A549 (cell line): ENCODE data around the gene SEZ6L2. TPM values are rescaled to one million over a fixed set of nuclear protein-coding genes. Genes with fewer than 3 reads are reported as not detected.

Experiments used
- CBX2 ChIP-seq: fragments of 200-600 bp; sonication (generic); IDR thresholded peaks from 2 replicates; pipeline ENCODE4 v1.6.1; 2016; ENCODE audit warnings: low read depth, mild to moderate bottlenecking, borderline replicate concordance
- CBX8 ChIP-seq: fragments of 200-600 bp; sonication (generic); IDR thresholded peaks from 2 replicates; pipeline ENCODE4 v1.6.1; 2016
- EHF ChIP-seq: fragments of 250-450 bp; sonication (Bioruptor Pico); IDR thresholded peaks from 2 replicates; pipeline ENCODE4 v1.5.0; 2020; ENCODE audit warnings: mild to moderate bottlenecking
- EHMT2 ChIP-seq: fragments of 200-600 bp; sonication (generic); IDR thresholded peaks from 2 replicates; pipeline ENCODE4 v1.6.1; 2016; ENCODE audit warnings: antibody characterized with exemption, low read depth, mild to moderate bottlenecking, moderate library complexity
- ELK1 ChIP-seq: fragments of 150-350 bp; IDR thresholded peaks from 2 replicates; pipeline ENCODE4 v1.6.1; 2014; ENCODE audit warnings: low read depth, mild to moderate bottlenecking, low read length
- EP300 ChIP-seq, 2 experiments: fragments of >200 bp; sonication (Bioruptor Twin); formaldehyde crosslinking; IDR thresholded peaks; 2 replicates in 1 of 2; 3 replicates in 1 of 2; pipeline ENCODE4 v1.6.1; 2016 to 2017
- FOXS1 ChIP-seq: fragments of 250-450 bp; sonication (Bioruptor Pico); IDR thresholded peaks from 2 replicates; pipeline ENCODE4 v1.5.0; 2020; ENCODE audit warnings: mild to moderate bottlenecking, moderate library complexity
- GATA3 ChIP-seq: IDR thresholded peaks from 2 replicates; pipeline ENCODE4 v1.6.1; 2012; ENCODE audit warnings: borderline replicate concordance
- HOXB13 ChIP-seq: fragments of 250-450 bp; sonication (Bioruptor Pico); IDR thresholded peaks from 2 replicates; pipeline ENCODE4 v1.5.0; 2020; ENCODE audit warnings: low read depth, mild to moderate bottlenecking, moderate library complexity
- HOXB5 ChIP-seq: fragments of 250-450 bp; sonication (Bioruptor Pico); IDR thresholded peaks from 2 replicates; pipeline ENCODE4 v1.5.0; 2020; ENCODE audit warnings: mild to moderate bottlenecking, moderate library complexity
- MAFK ChIP-seq: fragments of 450-650 bp; IDR thresholded peaks from 2 replicates; pipeline ENCODE4 v1.6.1; 2014; ENCODE audit not compliant: partially characterized antibody
- MAZ ChIP-seq: fragments of 150-350 bp; IDR thresholded peaks from 2 replicates; pipeline ENCODE4 v1.6.1; 2014; ENCODE audit warnings: antibody characterized with exemption, low read depth, low read length, borderline replicate concordance
- PHF8 ChIP-seq: fragments of 200-600 bp; sonication (generic); IDR thresholded peaks from 2 replicates; pipeline ENCODE4 v1.6.1; 2016; ENCODE audit warnings: low read depth, mild to moderate bottlenecking, antibody characterized with exemption, moderate library complexity, borderline replicate concordance
- POLR2A ChIP-seq: IDR thresholded peaks from 2 replicates; pipeline ENCODE4 v1.6.1; 2012; ENCODE audit warnings: mild to moderate bottlenecking, low read length
- POLR2AphosphoS2 ChIP-seq: conservative IDR thresholded peaks from 2 replicates; pipeline ENCODE4 v1.6.1; 2012; ENCODE audit warnings: low read length, improper control_type of control experiment, inconsistent platforms
- REST ChIP-seq: fragments of 200-600 bp; sonication (generic); IDR thresholded peaks from 2 replicates; pipeline ENCODE4 v1.6.1; 2016; ENCODE audit warnings: antibody characterized with exemption, mild to moderate bottlenecking, moderate library complexity
- RFX5 ChIP-seq: fragments of 450-650 bp; IDR thresholded peaks from 2 replicates; pipeline ENCODE4 v1.7.1; 2014; ENCODE audit warnings: antibody characterized with exemption, mild to moderate bottlenecking, moderate library complexity
- RNF2 ChIP-seq: fragments of 200-600 bp; sonication (generic); IDR thresholded peaks from 2 replicates; pipeline ENCODE4 v1.6.1; 2016; ENCODE audit warnings: low read depth, mild to moderate bottlenecking, antibody characterized with exemption, moderate library complexity, borderline replicate concordance
- USF2 ChIP-seq: fragments of 450-650 bp; IDR thresholded peaks from 2 replicates; pipeline ENCODE4 v1.6.1; 2014; ENCODE audit warnings: antibody characterized with exemption
- ZSCAN20 ChIP-seq: fragments of 250-450 bp; sonication (Bioruptor Pico); IDR thresholded peaks from 2 replicates; pipeline ENCODE4 v1.8.0; 2022; ENCODE audit warnings: mild to moderate bottlenecking, moderate library complexity
- polyA plus RNA-seq, 4 experiments: library from polyadenylated mRNA; depleted of rRNA in 3 of 4; stranded (reverse); fragments of >200 nt; fragmentation: RNase III in 1 of 4; extraction: RNeasy Plus Mini Kit Qiagen cat#74134 plus additional on column Dnase treatment in 1 of 4; gene quantifications; 2 replicates in 3 of 4; 3 replicates in 1 of 4; pipeline ENCODE4 v1.2.3, GENCODE V29; 2011 to 2017
- TF ChIP-seq, protein P1 (sequence below): IDR thresholded peaks from 2 replicates; pipeline ENCODE4 v1.6.1; 2012
- TF ChIP-seq, protein P2 (sequence below): fragments of >200 bp; sonication (Bioruptor Twin); formaldehyde crosslinking; IDR thresholded peaks from 2 replicates; pipeline ENCODE4 v1.6.1; 2016

The SEZ6L2 gene
- polyA plus RNA-seq, 2 of the 4 experiments (the other 2 are of a cell fraction) = 4.3 to 11.4 TPM

- TF ChIP-seq RNF2 (no peak), FOXS1 (no peak), EHF (CRISPR knock-in tag) (no peak), MAZ (0 out of 2 replicates have a peak, but pooled peaks have one; percentile 30), MAFK (no peak), REST (no peak), HOXB13 (CRISPR knock-in tag) (no peak), ELK1 (no peak), POLR2A (peak; percentile 96), GATA3 (no peak), USF2 (no peak), EHMT2 (no peak), RFX5 (no peak), EP300 (IDR thresholded peaks at IDR 0.05) (no peak), ZSCAN20 (CRISPR knock-in tag) (no peak), CBX8 (no peak), HOXB5 (CRISPR knock-in tag) (no peak), PHF8 (peak; percentile 66), POLR2AphosphoS2 (no peak), CBX2 (no peak)
- TF ChIP-seq, protein P1, sequence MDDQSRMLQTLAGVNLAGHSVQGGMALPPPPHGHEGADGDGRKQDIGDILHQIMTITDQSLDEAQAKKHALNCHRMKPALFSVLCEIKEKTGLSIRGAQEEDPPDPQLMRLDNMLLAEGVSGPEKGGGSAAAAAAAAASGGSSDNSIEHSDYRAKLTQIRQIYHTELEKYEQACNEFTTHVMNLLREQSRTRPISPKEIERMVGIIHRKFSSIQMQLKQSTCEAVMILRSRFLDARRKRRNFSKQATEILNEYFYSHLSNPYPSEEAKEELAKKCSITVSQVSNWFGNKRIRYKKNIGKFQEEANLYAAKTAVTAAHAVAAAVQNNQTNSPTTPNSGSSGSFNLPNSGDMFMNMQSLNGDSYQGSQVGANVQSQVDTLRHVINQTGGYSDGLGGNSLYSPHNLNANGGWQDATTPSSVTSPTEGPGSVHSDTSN = no peak; the same call in 1 of the 2 replicates
- TF ChIP-seq, protein P2, sequence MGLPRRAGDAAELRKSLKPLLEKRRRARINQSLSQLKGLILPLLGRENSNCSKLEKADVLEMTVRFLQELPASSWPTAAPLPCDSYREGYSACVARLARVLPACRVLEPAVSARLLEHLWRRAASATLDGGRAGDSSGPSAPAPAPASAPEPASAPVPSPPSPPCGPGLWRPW = no peak
Measured at GRCh38 chr16:29925781-29926710, 26.7 kb upstream of the SEZ6L2 start, which contains the start of gene KCTD13 (continued).
